CD4-positive, alpha-beta T cell treated with Interleukin-10 for 1 hour (primary cell): Measurements from ENCODE around the gene ANKFY1.
A peak's percentile ranks its signal among the peaks of the same experiment; 100 is the strongest.
"Not testable (repeated sequence)": the region's sequence is repeated elsewhere in the genome, so short reads cannot be mapped to it uniquely, and the experiment has no call there.

ENCODE experiments used
- DNase-seq: peaks from one replicate; pipeline ENCODE4 v3.0.0-alpha.2; 2020

ANKFY1 gene

DNA sequence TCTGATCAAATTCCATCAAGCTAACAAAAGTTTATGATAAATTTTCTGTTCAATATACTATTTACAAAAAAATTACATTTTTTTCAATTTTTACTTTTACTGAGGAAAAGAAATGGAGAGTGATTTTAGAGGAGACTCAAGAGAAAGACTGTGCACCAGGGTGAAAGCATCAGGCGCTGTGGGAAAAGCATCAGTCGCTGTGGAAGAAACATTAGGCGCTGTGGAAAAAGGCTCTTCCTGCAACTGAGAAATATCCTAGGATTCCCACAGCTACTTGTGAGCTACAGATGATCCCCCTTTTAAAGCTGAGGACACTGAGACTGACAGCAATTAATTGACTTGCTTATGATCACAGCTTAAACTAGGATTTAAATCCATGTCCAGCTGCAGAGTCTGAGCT lies 4.9 kb downstream of the ANKFY1 start:
- DNase-seq, result no peak

GRCh38 chr17:4256952-4257351 lies 6.8 kb downstream of the ANKFY1 start:
- DNase-seq, result no peak

DNA sequence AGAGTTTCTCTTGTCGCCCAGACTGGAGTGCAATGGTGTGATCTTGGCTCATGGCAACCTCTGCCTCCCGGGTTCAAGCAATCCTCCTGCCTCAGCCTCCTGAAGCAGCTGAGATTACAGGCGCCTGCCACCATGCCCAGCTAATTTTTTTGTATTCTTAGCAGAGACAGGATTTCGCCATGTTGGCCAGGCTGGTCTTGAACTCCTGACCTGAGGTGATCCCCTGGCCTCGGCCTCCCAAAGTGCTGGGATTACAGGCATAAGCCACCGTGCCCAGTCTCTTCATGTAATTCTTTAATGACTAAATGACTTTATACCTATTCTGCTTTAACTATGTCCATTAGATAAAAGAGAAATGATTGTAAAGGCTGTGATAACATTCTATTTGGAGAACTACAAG lies 8.5 kb downstream of the ANKFY1 start:
- not testable (repeated sequence) for DNase-seq

DNA sequence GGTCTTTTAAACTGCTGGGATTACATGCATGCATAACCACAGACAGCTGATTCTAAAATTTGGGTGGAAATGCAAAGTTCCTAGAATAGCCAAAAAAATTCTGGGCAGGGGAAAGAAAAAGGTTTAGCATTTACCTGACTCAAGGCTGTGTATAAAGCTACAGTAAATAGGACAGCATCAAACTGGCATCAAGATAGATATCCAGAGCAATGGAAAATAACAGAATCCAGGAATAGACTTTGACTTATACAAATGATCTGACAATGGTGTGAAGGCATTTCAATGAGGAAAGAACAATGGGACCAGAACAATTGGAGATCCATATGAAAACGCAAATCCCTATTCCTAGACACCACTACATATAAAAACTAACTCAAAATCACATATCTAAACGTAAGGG lies 12.9 kb downstream of the ANKFY1 start:
- DNase-seq, result no peak

- DNase-seq, result peak; percentile 40
Measured at GRCh38 chr17:4249452-4250029, 14.2 kb downstream of the ANKFY1 start.

DNA sequence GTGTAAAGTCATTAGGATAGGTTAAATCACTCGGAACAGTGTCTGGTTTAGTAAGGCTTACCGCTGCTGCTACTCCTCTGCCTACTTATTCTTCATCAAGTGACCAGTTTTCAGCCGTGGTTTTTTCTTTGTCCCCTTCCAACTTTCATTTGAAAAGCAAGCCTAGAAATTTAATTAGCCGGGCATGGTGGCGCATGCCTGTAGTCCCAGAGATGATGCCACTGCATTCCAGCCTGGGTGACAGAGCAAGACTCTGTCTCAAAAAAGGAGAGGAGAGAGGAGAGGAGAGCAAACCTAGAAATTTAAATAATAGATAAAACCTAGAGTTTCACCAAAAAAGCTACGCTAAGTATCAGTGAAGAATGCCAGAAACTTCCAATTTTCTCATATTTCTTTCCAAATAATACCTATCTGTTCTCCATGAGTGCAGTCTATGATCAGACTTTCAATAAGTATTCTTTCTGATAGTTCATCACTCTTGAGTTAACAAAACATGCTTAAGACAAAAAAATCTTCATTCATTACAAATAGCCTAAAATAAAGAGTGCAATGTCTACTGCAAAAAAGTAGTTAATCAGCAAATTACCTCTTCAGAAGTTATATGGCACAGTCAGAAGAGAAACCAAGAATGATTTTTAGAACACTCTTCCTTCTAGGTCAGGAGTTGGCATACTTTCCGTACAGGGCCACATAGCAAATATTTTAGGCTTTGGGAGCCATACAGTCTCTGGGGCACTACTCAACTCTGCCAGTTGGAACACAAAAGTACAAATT lies 15.1 kb downstream of the ANKFY1 start:
- no peak for DNase-seq

GRCh38 chr17:4247971-4248388 lies 15.8 kb downstream of the ANKFY1 start:
- no peak for DNase-seq

- no peak for DNase-seq
Measured at GRCh38 chr17:4247361-4247970, 16.3 kb downstream of the ANKFY1 start.

DNA sequence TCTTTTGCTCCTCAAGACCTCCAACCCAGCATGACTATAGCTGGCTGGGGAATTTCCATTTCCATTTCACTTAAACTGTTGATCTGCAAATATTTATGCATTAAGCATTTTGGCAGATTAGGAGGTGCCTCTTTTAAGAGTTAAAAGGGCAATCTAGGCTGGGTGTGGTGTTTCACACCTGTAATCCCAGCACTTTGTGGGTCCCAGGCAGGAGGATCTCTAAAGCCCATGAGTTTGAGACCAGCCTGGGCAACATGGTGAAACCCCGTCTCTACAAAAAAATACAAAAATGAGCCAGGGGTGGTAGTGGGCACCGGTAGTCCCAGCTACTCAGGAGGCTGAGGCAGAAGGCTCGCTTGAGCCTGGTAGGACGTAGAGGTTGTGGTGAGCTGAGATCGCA lies 17.1 kb downstream of the ANKFY1 start:
- no peak for DNase-seq

DNA sequence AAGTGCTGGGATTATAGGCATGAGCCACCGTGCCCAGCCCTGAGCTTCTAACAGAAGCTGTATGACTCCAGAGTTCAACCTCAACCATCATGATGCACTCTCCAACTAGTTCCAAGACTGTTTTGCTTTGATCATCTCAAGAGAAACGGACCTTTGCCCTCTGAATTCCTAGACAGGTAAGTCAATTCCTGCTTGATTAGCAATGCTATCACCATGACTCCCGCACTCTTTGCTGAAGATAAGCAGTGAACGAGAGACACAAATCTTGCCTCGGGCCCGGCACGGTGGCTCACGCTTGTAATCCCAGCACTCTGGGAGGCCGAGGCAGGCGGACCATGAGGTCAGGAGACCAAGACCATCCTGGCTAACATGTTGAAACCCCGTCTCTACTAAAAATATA lies 22.2 kb downstream of the ANKFY1 start:
- DNase-seq, result no peak

DNA sequence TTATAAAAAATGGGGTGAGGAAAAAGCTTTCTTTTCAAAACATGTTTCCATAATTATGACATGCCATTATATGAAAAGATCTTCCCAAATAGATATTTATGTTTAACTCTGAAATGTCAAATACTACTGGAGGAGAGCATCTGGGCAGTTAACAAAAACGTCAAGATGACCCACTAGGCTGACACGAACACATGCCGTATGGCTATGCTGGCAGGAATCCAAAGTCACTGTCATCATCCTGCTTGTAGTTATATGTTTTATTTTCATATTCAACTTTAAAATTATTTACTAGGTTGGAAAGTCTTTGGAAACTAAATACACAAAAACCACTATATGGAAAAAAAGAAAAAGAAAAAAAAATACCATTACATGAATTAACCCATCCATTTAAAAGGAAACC lies 27.3 kb downstream of the ANKFY1 start:
- DNase-seq, result no peak

GRCh38 chr17:4235372-4236279 lies 28.2 kb downstream of the ANKFY1 start:
- no peak for DNase-seq

DNA sequence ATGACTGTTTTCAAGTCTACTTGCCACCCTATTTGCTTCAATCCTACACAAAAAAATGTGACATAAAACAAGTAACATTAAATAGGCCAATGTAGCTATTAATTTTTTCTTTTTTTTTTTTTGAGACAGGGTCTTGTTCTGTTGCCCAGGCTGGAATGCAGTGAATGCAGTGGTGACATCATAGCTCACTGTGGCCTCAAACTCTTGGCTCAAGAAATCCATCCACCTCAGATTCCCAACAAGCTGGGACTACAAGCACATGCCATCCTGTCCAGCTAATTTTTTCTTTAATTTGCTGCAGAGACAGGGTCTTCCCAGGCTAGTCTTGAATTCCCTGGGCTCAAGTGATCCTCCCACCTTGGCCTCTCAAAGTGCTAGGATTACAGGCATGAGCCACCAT lies 29.4 kb downstream of the ANKFY1 start:
- DNase-seq, result no peak

DNA sequence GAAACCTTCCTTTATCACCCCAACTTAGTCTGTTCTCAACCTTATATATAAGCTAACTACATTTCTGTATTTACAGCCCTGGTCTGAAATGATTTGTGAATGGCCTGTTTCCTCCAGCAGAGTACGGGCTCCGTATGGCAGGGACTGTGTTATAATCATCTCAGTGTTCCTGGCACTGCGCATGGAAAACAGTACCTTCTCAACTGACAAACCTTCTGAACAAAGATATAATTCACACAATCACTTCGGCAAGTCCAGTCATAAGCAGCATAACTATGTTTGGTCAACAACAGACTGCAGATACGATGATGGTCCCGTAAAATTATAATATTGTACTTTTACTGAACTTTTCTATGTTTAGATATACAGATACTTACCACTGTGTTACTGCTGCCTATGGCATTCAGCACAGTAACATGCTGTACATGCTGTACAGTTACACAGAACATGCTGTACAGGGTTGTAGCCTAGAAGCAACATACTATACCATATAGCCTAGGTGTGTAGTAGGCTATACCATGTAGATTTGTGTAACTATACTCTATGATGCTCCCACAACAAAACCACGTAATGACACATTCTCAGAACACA lies 30.0 kb downstream of the ANKFY1 start:
- no peak for DNase-seq

GRCh38 chr17:4232168-4232813 lies 31.5 kb downstream of the ANKFY1 start:
- DNase-seq, result peak; percentile 10

DNA sequence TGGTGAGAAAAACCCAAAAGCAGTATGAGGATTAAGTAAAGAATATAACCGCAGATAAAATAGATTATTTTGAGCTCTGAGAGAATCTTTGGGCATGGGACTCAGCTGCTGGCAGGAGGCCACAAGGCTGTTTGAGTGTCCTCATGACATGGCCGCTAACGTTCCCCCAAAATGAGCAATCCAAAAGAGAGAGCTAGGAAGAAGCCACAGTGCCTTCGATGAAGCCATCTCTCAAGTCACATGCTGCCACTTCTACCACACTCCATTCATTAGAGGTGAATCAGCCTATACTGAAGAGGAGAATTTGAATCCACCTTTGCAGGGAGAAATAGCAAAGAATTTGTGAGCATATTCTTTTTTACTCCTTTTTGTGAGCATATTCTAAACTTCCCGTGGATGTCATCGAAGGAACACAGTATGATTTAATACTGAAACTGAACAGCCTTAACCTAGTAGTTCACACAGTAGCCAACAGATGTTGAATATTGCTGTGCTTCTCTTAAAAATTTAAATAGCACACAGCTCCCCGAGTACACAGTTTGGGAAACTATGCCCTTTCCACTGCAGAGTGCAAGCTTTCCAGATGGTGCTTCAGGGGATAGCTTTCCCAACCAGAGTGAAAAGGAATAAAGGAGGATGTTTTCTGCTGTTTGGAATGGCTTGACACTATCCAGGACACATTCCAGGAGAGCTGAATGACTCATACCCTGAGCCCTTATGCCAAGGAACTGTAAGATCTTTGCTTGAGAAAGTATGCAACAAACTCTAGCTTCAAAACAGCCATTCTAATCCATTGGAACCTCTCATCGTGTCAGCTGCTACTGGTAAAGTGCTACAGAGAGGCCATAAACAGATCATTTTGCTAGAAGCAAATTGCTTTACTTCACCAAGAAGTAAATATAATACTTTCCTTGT lies 33.9 kb downstream of the ANKFY1 start:
- no peak for DNase-seq

DNA sequence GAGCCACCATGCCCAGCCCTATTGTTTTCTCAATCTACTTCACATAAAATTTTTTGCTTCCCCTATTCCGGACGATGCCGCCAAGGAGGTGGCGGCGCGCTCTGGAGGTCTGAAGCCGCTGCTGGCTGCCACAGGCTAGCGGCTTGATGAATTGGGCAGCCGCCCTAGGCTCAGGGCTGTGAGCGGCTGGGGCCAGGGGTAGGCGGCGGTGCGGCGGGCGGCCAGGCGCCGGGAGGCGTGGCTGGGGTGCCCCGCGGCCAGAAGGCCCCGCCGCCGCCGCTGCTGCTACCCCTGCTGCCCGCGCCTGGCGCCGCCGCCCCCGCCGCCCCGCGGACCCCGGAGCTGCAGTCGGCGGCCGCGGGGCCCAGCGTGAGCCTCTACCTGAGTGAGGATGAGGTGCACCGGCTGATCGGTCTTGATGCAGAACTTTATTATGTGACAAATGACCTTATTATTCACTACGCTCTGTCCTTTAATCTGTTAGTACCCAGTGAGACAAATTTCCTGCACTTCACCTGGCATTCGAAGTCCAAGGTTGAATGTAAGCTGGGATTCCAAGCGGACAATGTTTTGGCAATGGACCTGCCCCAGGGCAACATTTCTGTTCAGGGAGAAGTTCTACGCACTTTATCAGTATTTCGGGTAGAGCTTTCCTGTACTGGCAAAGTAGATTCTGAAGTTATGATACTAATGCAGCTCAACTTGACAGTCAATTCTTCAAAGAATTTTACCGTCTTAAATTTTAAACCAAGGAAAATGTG lies 41.7 kb downstream of the ANKFY1 start:
- no peak for DNase-seq

GRCh38 chr17:4221163-4221562 lies 42.6 kb downstream of the ANKFY1 start:
- no peak for DNase-seq

DNA sequence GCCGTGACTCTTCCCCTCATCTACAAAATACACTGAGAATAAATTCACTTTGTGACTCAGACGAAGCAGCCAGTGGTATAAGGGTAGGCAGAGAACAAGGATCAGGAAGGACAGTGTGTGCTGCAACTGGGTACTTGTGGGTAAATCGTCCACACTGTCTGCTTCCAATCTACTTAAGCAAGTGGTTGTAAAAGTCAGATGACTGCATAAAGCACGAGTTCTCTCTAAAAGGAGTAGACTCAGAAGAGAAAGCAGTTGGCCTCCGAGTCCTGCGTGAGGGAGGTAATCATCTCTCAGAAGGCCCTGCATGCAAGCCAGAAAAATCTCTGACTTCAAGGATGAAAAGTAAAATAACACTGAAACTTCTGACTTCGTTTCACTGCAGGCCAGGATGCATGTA lies 43.1 kb downstream of the ANKFY1 start:
- DNase-seq, result no peak

GRCh38 chr17:4219241-4219640 lies 44.5 kb downstream of the ANKFY1 start:
- no peak for DNase-seq
